DND-41 (cell line): ENCODE results near the gene MAGEA1.
"Not testable (repeated sequence)": the region's sequence is repeated elsewhere in the genome, so short reads cannot be mapped to it uniquely, and the experiment has no call there.

ENCODE experiments used
- ATAC-seq: fragments of 200-7000 bp; cut with Tn5 transposase; 3 replicates; pipeline ENCODE4 v1.9.1; 2021; ENCODE audit warnings: low read depth; ENCODE audit not compliant: insufficient read depth
- DNase-seq: peaks from one replicate; pipeline ENCODE4 v3.0.0-alpha.2; 2020
- H2AFZ ChIP-seq: 2 replicates; pipeline ENCODE4 v1.6.0; 2012; ENCODE audit warnings: low read depth, low read length
- H3K27ac ChIP-seq: 2 replicates; pipeline ENCODE4 v1.5.1; 2012; ENCODE audit warnings: low read length, inconsistent platforms
- H3K27me3 ChIP-seq: fragments of 200-600 bp; sonication (generic); 2 replicates; pipeline ENCODE4 v1.6.0; 2012; ENCODE audit warnings: low read length, mild to moderate bottlenecking, inconsistent platforms; ENCODE audit not compliant: insufficient read depth, poor library complexity
- H3K36me3 ChIP-seq: 2 replicates; pipeline ENCODE4 v1.5.1; 2012; ENCODE audit warnings: low read length, inconsistent platforms; ENCODE audit not compliant: insufficient read depth
- H3K4me1 ChIP-seq: 2 replicates; pipeline ENCODE4 v1.5.1; 2012; ENCODE audit warnings: mild to moderate bottlenecking, low read length; ENCODE audit not compliant: insufficient read depth
- H3K4me2 ChIP-seq: 2 replicates; pipeline ENCODE4 v1.6.0; 2012; ENCODE audit warnings: mild to moderate bottlenecking, moderate library complexity, low read length, inconsistent platforms; ENCODE audit not compliant: insufficient read depth
- H3K4me3 ChIP-seq, 2 experiments: fragments of 200-600 bp in 1 of 2; shearing (Covaris generic) in 1 of 2; 2 replicates each; pipeline ENCODE4 v1.5.1; 2012 to 2016; ENCODE audit warnings: inconsistent platforms in 2 of 2, low read length in 2 of 2, mild to moderate bottlenecking in 2 of 2, low read depth in 1 of 2, moderate library complexity in 1 of 2
- H3K79me2 ChIP-seq: 2 replicates; pipeline ENCODE4 v1.6.0; 2012; ENCODE audit warnings: low read length, inconsistent platforms; ENCODE audit not compliant: insufficient read depth
- H3K9ac ChIP-seq: 2 replicates; pipeline ENCODE4 v1.6.0; 2012; ENCODE audit warnings: low read depth, mild to moderate bottlenecking, inconsistent platforms, low read length, moderate library complexity
- H3K9me3 ChIP-seq: 2 replicates; pipeline ENCODE4 v1.5.1; 2012; ENCODE audit warnings: low read length, moderate library complexity, mild to moderate bottlenecking, inconsistent platforms; ENCODE audit not compliant: insufficient read depth, severe bottlenecking
- H4K20me1 ChIP-seq: 2 replicates; pipeline ENCODE4 v1.6.0; 2012; ENCODE audit warnings: low read length; ENCODE audit not compliant: insufficient read depth
- EZH2 ChIP-seq: IDR thresholded peaks from 3 replicates; pipeline ENCODE4 v1.6.1; 2012; ENCODE audit warnings: borderline replicate concordance, low read depth, mild to moderate bottlenecking, moderate library complexity, low read length, inconsistent platforms; ENCODE audit not compliant: severe bottlenecking
- TF ChIP-seq, protein P1 (sequence below): IDR thresholded peaks from 2 replicates; pipeline ENCODE4 v1.5.1; 2012; ENCODE audit warnings: borderline replicate concordance, low read length, moderate library complexity, mild to moderate bottlenecking; ENCODE audit not compliant: poor library complexity, severe bottlenecking; ENCODE audit errors: extremely low read depth

MAGEA1 gene

GRCh38 chrX:153157450-153157849 is 21.6 kb upstream of the MAGEA1 start:
- ATAC-seq (no peak), DNase-seq (no peak)
- no peaks in the 10 kb centered on the region for H3K79me2 ChIP-seq
- H3K36me3 ChIP-seq, result no peaks in the 10 kb centered on the region
- no peaks in the 10 kb centered on the region for H3K27me3 ChIP-seq
- TF ChIP-seq EZH2, result no peak
- TF ChIP-seq, protein P1, sequence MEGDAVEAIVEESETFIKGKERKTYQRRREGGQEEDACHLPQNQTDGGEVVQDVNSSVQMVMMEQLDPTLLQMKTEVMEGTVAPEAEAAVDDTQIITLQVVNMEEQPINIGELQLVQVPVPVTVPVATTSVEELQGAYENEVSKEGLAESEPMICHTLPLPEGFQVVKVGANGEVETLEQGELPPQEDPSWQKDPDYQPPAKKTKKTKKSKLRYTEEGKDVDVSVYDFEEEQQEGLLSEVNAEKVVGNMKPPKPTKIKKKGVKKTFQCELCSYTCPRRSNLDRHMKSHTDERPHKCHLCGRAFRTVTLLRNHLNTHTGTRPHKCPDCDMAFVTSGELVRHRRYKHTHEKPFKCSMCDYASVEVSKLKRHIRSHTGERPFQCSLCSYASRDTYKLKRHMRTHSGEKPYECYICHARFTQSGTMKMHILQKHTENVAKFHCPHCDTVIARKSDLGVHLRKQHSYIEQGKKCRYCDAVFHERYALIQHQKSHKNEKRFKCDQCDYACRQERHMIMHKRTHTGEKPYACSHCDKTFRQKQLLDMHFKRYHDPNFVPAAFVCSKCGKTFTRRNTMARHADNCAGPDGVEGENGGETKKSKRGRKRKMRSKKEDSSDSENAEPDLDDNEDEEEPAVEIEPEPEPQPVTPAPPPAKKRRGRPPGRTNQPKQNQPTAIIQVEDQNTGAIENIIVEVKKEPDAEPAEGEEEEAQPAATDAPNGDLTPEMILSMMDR, result no peak
- no peak overlapping the region for H3K9ac ChIP-seq
- no peak overlapping the region for H3K4me3 ChIP-seq
- no peaks in the 10 kb centered on the region for H3K4me1 ChIP-seq
- H3K4me2 ChIP-seq, result no peak overlapping the region
- H3K9me3 ChIP-seq, result no peaks in the 10 kb centered on the region
- H3K27ac ChIP-seq, result no peak overlapping the region
- H2AFZ ChIP-seq, result no peak overlapping the region
- H4K20me1 ChIP-seq, result no peaks in the 10 kb centered on the region

DNA sequence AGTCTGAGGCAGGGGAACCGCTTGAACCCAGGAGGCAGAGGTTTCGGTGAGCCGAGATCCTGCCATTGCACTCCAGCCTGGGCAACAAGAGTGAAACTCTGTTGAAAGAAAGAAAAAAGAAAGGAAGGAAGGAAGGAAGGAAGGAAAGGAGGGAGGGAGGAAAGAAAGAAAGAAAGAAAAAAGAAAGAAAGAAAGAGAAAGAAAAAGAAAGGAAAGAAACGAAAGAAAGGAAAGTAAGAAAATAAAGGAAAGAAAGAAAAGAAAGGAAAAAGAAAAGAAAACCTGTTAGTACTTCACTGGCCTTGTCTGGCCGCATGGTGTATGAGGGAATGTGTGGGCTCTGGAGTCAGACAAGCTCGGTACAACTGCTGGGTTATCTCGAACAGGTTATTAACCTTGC is 20.8 kb upstream of the MAGEA1 start:
- Histone ChIP-seq H4K20me1 (no peaks in the 10 kb centered on the region), H3K4me2 (no peak overlapping the region), H3K4me1 (no peaks in the 10 kb centered on the region), H3K36me3 (no peaks in the 10 kb centered on the region), H3K9me3 (no peaks in the 10 kb centered on the region), H3K79me2 (no peaks in the 10 kb centered on the region), H2AFZ (no peak overlapping the region), H3K27me3 (no peaks in the 10 kb centered on the region), H3K9ac (no peak overlapping the region), H3K27ac (no peak overlapping the region), H3K4me3 (no peak overlapping the region)
- no peak for ATAC-seq
- TF ChIP-seq EZH2, result no peak
- TF ChIP-seq, protein P1, result no peak
- DNase-seq, result no peak

DNA sequence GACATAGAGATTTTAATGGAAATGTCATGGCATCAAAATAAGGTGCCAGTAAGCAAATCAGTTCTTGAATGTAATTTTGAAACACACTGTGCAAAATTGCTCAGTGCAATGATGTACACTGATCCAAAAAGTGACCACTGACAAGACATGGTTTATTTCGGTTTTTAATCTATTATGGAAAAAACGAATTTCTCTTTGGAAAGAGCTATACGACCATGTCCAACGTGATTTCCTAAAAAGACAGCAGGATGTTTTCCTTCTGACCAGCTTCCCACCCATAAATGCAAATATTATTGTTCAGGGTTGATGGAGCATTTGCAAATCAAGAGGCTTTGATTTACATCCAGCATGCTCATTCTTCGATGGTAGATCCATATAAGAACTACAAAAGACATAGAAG is 17.1 kb upstream of the MAGEA1 start:
- no peaks in the 10 kb centered on the region for H3K79me2 ChIP-seq
- H4K20me1 ChIP-seq, result no peaks in the 10 kb centered on the region
- no peaks in the 10 kb centered on the region for H3K4me1 ChIP-seq
- H3K9ac ChIP-seq, result no peak overlapping the region
- H3K27ac ChIP-seq, result no peak overlapping the region
- H3K36me3 ChIP-seq, result no peaks in the 10 kb centered on the region
- H3K4me3 ChIP-seq, result no peak overlapping the region
- no peak overlapping the region for H2AFZ ChIP-seq
- no peak for TF ChIP-seq EZH2
- TF ChIP-seq, protein P1, result no peak
- no peak for ATAC-seq
- no peak for DNase-seq
- H3K27me3 ChIP-seq, result no peaks in the 10 kb centered on the region
- no peak overlapping the region for H3K4me2 ChIP-seq
- H3K9me3 ChIP-seq, result no peaks in the 10 kb centered on the region

- H3K4me2 ChIP-seq, result no peak overlapping the region
- no peak overlapping the region for H3K4me3 ChIP-seq
- no peaks in the 10 kb centered on the region for H4K20me1 ChIP-seq
- ATAC-seq, result no peak
- TF ChIP-seq, protein P1, result no peak
- no peak for TF ChIP-seq EZH2
- no peak for DNase-seq
- no peaks in the 10 kb centered on the region for H3K27me3 ChIP-seq
- H3K36me3 ChIP-seq, result no peaks in the 10 kb centered on the region
- H3K79me2 ChIP-seq, result no peaks in the 10 kb centered on the region
- H3K9ac ChIP-seq, result no peak overlapping the region
- no peaks in the 10 kb centered on the region for H3K4me1 ChIP-seq
- H3K27ac ChIP-seq, result no peak overlapping the region
- H3K9me3 ChIP-seq, result no peaks in the 10 kb centered on the region
- H2AFZ ChIP-seq, result no peak overlapping the region
Measured at GRCh38 chrX:153164733-153165132, 14.4 kb upstream of the MAGEA1 start.

DNA sequence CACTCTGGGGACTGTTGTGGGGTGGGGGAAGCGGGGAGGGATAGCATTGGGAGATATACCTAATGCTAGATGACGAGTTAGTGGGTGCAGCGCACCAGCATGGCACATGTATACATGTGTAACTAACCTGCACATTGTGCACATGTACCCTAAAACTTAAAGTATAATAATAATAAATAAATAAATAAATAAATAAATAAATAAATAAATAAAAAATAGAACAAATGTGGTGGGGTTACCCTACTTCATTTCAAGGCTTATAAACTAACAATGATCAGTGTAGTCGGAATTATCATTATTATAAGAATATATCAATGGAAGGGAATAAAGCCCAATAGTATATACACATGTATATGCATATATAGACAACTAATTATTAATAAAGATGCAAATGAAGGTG is 10.7 kb upstream of the MAGEA1 start:
- not testable (repeated sequence) for H3K27ac ChIP-seq, H3K36me3 ChIP-seq, H2AFZ ChIP-seq, H3K9me3 ChIP-seq, H3K9ac ChIP-seq, H3K79me2 ChIP-seq, H3K4me2 ChIP-seq, H3K4me1 ChIP-seq, H4K20me1 ChIP-seq, ATAC-seq, DNase-seq, H3K4me3 ChIP-seq, H3K27me3 ChIP-seq
